Kidney tubule cell (primary cell): ENCODE results near the gene LIMS3.
"Not testable (repeated sequence)": the region's sequence is repeated elsewhere in the genome, so short reads cannot be mapped to it uniquely, and the experiment has no call there.

ENCODE experiments used
- DNase-seq: peaks from one replicate; pipeline ENCODE4 v3.0.0-alpha.2; 2018; ENCODE audit warnings: low spot score

Gene LIMS3, protein sequence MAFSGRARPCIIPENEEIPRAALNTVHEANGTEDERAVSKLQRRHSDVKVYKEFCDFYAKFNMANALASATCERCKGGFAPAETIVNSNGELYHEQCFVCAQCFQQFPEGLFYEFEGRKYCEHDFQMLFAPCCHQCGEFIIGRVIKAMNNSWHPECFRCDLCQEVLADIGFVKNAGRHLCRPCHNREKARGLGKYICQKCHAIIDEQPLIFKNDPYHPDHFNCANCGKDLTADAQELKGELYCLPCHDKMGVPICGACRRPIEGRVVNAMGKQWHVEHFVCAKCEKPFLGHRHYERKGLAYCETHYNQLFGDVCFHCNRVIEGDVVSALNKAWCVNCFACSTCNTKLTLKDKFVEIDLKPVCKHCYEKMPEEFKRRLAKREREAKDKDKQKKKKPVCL

DNA sequence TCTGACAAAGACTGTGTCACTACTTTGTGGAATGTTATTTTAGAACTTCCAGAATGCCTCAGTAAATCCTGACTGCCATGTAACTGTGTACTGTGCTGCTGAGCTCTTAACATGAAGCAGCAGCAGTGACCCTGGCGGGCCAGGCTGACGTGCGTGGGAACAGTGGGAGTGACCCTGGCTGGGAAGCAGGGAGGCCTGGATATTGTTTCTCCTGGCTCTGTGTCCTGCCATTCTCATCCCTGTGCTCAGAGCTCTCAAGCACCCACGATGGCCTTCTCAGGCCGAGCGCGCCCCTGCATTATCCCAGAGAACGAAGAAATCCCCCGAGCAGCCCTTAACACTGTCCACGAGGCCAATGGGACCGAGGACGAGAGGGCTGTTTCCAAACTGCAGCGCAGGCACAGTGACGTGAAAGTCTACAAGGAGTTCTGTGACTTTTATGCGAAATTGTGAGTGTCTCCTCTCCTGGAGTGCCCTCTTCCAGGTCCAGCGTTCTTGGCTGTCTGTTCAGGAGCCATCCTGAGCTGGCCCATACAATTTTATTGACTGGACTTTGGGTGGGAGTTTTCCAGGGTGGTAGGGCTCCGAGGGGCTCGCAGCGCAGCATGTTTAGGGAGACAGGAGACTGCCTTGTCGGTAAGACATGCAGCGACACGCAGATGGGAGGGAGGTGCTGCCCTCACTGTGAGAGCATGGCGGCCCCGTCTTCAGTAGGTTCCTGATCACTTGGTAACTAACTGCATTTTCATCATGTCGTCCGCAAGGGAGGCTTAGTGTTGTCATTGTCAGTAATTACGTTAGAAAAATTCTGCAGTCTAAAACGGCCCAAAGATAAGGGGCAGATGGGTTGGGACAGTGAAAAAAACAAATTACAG lies at the start of gene LIMS3:
Gene LIMS3 (plus strand): TSS at position 227 of the 875 bp plus-strand sequence. CDS start 41 bp downstream, at position 268.
- DNase-seq: not testable (repeated sequence)

- DNase-seq: not testable (repeated sequence)
Measured at GRCh38 chr2:109871129-109871751, 27.2 kb upstream of the LIMS3 start.

- not testable (repeated sequence) for DNase-seq
Measured at GRCh38 chr2:109876625-109877024, 21.9 kb upstream of the LIMS3 start.

DNA sequence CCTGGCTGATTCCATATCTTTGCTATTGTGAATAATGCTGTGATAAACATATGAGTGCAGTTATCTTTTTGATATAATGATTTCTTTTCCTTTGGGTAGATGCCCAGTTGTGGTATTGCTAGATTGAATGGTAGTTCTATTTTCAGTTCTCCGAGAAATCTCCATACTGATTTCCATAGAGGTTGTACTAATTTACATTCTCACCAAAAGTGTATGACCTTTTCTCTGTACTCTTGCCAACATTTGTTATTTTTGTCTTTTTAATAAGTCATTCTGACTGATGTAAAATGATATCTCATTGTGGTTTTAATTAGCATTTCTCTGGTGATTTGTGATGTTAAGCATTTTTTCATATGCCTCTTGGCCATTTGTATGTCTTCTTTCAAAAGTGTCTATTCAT lies 16.4 kb upstream of the LIMS3 start:
- DNase-seq: not testable (repeated sequence)

GRCh38 chr2:109888414-109888813 lies 10.1 kb upstream of the LIMS3 start:
- not testable (repeated sequence) for DNase-seq

DNA sequence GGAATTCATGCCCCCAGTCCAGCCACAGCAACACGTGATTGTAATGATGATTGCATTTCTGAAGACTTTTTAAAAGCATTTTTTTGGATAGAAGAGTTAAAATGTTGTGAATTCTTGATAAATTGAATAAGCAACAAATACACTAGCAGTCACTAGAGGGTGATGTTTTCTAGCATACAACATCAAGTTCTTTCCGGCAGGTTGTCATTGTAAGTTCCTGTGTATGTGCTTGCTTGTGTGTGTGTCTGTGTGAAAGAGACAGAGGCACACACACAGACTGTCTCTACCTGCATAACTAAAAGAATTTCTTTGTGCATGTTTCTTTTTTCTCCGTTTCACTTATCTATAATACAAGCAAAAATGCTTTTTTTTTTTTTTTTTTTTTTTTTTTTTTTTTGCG lies 8.6 kb upstream of the LIMS3 start:
- not testable (repeated sequence) for DNase-seq

DNA sequence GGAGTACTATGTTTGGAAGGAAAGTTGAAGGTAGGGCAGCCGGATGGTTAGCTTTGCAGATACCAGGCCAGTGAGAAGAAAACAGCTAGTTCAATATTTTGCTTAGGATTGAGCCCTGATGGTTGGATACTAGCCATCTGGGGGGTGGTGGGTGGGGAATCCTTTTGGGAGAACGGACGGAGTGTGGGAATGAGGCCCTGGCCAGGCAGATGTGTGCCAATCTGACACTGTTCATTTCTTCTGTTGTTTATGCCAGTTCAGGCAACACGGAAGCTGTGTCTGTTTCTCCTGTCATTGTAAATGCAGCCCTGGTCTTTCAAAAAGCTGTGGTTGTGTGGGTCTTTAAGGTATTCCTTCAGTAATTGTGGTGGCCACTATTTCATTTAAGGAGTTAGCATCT lies 7.5 kb upstream of the LIMS3 start:
- DNase-seq: not testable (repeated sequence)

DNA sequence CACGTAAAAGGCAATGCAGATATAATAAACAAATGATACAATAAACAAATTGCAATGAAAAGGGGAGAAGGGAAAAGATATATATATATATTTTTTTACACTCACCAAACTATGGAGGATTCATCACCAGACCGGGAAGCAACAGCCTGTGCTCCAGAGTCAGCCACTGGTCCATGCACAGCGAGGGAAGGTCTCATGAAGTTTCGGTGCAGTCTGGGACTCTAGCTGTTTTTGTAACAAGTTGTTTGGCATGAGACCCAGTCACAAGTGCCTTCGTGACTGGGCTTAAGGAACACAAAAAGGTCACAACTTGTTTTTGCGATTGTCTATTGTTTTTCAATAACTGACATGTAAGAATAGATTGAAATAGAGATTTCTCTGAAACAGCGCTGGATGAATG lies 4.8 kb upstream of the LIMS3 start:
- not testable (repeated sequence) for DNase-seq

DNA sequence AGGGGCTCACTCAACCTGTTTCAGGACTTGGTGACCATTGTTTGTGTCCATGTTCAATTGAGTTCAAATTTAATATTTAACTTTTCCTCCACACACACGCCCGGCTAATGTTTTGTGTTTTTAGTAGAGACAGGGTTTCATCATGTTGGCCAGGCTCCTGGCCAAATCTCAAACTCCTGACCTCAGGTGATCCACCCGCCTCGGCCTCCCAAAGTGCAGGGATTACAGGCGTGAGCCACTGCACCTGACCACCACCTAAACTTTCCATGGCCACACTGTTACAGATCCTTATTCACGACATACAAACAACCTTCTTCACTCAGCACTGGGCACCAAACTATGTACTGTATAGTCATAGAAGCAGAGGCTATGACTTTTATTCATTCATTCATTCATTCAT lies 4.3 kb upstream of the LIMS3 start:
- not testable (repeated sequence) for DNase-seq

- not testable (repeated sequence) for DNase-seq
Measured at GRCh38 chr2:109895090-109895869, 3.2 kb upstream of the LIMS3 start.

DNA sequence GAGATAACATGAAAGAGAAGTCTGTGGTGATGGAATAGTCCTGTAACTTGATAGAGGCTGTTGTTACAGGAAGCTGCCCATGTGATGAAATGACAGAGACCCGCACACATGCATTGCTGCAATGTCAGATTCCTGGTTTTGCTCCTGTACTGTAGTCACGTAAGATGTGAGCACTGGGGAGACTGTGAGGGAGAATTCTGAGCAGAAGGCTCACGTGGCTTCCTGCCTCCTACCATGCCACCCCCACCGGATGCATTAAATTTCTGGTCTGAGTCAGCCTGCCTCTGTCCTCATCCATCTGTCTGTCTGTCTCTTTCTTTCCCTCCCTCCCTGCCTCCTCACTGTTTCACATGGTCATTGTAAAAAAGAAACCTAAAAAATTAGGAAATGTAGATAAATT lies 2.3 kb upstream of the LIMS3 start:
- DNase-seq: not testable (repeated sequence)

GRCh38 chr2:109897769-109898461 lies 573 bp upstream of the LIMS3 start:
- DNase-seq: not testable (repeated sequence)

- DNase-seq: not testable (repeated sequence)
Measured at GRCh38 chr2:109905796-109906195, 7.3 kb downstream of the LIMS3 start.

DNA sequence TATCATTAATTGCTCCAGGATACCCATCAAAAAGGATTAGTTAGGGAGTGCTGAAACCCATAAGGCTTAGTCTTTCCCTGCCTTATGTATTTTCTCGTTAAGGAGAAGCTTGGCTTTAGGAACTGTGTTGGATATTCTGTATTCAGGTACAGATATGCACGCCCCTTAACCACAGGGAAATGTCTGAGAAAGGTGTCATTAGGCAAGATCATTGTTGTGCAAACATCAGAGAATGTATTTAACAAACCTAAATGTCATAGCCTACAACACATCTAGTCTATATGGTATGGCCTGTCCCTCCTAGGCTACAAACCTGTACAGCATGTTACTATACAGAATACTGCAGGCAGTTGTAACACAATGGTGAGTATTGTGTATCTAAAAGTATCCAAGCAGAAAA lies 10.1 kb downstream of the LIMS3 start:
- not testable (repeated sequence) for DNase-seq

GRCh38 chr2:109910789-109911188 lies 12.3 kb downstream of the LIMS3 start:
- not testable (repeated sequence) for DNase-seq

- DNase-seq: not testable (repeated sequence)
Measured at GRCh38 chr2:109913911-109914310, 15.4 kb downstream of the LIMS3 start.

GRCh38 chr2:109914552-109914951 lies 16.1 kb downstream of the LIMS3 start:
- DNase-seq: not testable (repeated sequence)

DNA sequence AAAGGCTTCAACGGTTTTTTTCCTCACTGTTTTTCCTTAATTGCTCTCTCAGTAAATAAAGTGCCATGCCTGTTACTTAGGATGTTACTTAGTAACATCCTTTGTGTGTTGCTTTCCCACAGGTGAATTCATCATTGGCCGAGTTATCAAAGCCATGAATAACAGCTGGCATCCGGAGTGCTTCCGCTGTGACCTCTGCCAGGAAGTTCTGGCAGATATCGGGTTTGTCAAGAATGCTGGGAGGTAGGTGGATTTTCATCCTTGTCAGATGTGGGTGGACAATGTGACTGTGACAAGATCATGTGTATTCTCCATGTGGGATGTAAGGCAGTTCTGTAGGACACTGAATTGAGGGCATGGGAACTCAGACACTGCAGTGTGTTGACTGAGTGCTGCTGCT lies 17.3 kb downstream of the LIMS3 start:
- DNase-seq: not testable (repeated sequence)

DNA sequence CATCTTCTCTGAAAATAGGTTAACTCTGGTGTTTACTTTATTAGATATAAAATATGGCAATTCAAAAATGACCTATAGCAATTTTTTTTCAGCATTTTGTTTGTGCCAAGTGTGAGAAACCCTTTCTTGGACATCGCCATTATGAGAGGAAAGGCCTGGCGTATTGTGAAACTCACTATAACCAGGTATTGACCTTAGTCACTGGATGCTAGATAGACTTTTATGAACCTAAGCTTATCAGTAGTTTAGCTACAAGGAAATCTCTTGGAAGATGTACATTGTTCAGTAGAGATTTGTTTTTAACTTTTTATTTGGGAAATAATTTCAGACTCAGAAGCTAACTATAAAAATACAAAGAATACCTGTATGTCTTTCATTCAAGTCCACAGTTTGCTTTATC lies 21.7 kb downstream of the LIMS3 start:
- not testable (repeated sequence) for DNase-seq

- DNase-seq: not testable (repeated sequence)
Measured at GRCh38 chr2:109921543-109922384, 23.3 kb downstream of the LIMS3 start.
